GM23338 (cell line): Measurements from ENCODE around the gene SLC8A1.

Experiments
- CREB1 ChIP-seq: fragments of 250-450 bp; sonication (Bioruptor Pico); IDR thresholded peaks from 2 replicates; pipeline ENCODE4 v1.5.0; 2020; ENCODE audit warnings: low read depth, mild to moderate bottlenecking, moderate library complexity
- CTCF ChIP-seq, 2 experiments: fragments of 200-600 bp in 1 of 2; sonication (generic) in 1 of 2; conservative IDR thresholded peaks; 2 replicates each; pipeline versions ENCODE4 v1.5.1 to v1.6.1; 2016 to 2017; ENCODE audit warnings: antibody characterized with exemption in 2 of 2, low read depth in 2 of 2, mild to moderate bottlenecking in 2 of 2, moderate library complexity in 1 of 2
- ETS1 ChIP-seq: IDR thresholded peaks from 2 replicates; pipeline ENCODE4 v1.6.1; 2016; ENCODE audit warnings: antibody characterized with exemption
- EZH2 ChIP-seq: fragments of 200-600 bp; sonication (generic); IDR thresholded peaks from one replicate; pipeline ENCODE4 v1.8.0; 2017; ENCODE audit warnings: antibody characterized with exemption, mild to moderate bottlenecking, low read depth; ENCODE audit not compliant: unreplicated experiment
- EZH2phosphoT487 ChIP-seq: fragments of 200-600 bp; sonication (generic); IDR thresholded peaks from one replicate; pipeline ENCODE4 v1.8.1; 2018; ENCODE audit warnings: antibody characterized with exemption; ENCODE audit not compliant: unreplicated experiment
- JUNB ChIP-seq: IDR thresholded peaks from one replicate; pipeline ENCODE4 v1.6.1; 2016; ENCODE audit warnings: antibody characterized with exemption; ENCODE audit not compliant: unreplicated experiment
- POLR2AphosphoS5 ChIP-seq: IDR thresholded peaks from 2 replicates; pipeline ENCODE4 v1.6.1; 2016; ENCODE audit warnings: antibody characterized with exemption, low read depth
- REST ChIP-seq: IDR thresholded peaks from one replicate; pipeline ENCODE4 v1.6.1; 2018; ENCODE audit warnings: antibody characterized with exemption; ENCODE audit not compliant: unreplicated experiment
- STAT1 ChIP-seq: IDR thresholded peaks from one replicate; pipeline ENCODE4 v1.6.1; 2016; ENCODE audit warnings: antibody characterized with exemption; ENCODE audit not compliant: unreplicated experiment

- TF ChIP-seq CTCF (conservative IDR thresholded peaks at IDR 0.05; ENCODE audit: low read depth in 2 of 2) (no peak), EZH2 (no peak), ETS1 (no peak), CREB1 (no peak), POLR2AphosphoS5 (no peak), STAT1 (no peak), JUNB (no peak), EZH2phosphoT487 (no peak), REST (no peak)
Observed at GRCh38 chr2:40256008-40256407, 195.9 kb downstream of the SLC8A1 start.
